Measurements from ENCODE around the gene SRCIN1. TPM values are rescaled to one million over a fixed set of nuclear protein-coding genes. Genes with fewer than 3 reads are reported as not detected.

Gene SRCIN1
- total RNA-seq, 1 experiment from 2014 or later = 6.9 TPM

- no peaks in the 10 kb centered on the region for H3K9me3 Mint-ChIP-seq
- peaks cover 12% of the 10 kb centered on the region for H3K23me2 ChIP-seq (ENCODE audit: insufficient read length, low read depth, low read length, poor library complexity, severe bottlenecking)
- peak overlapping the region; percentile 73 for H3K4me2 ChIP-seq (ENCODE audit: insufficient read depth, insufficient read length, low read length)
- no peak overlapping the region for H3T11ph ChIP-seq (ENCODE audit: low read length)
- H3K4me1 Mint-ChIP-seq = peaks cover 24 to 39% of the 10 kb centered on the region in 2 experiments
- H3K23ac ChIP-seq (ENCODE audit: insufficient read length, low read depth, low read length) = no peak overlapping the region
- H3K27me3 ChIP-seq (ENCODE audit: insufficient read depth, low read length) = peaks cover 38% of the 10 kb centered on the region
- H4K91ac ChIP-seq (ENCODE audit: insufficient read length, low read depth, low read length) = no peak overlapping the region
- no peaks in the 10 kb centered on the region for H3K9me3 ChIP-seq (ENCODE audit: control insufficient read depth, low read depth, low read length)
- H3K4me1 ChIP-seq (ENCODE audit: insufficient read depth, low read length) = no peaks in the 10 kb centered on the region
- whole genome bisulfite sequencing (ENCODE audit: extremely low coverage, insufficient read length, low lambda C conversion rate) = no CpG with 5 or more reads among the region's 52 CpGs
- H3K9ac ChIP-seq (ENCODE audit: extremely low read depth, insufficient read length, low read length) = no peak overlapping the region
- peaks cover 2% of the 10 kb centered on the region for H4K20me1 ChIP-seq (ENCODE audit: control insufficient read depth, insufficient read depth, insufficient read length)
- H2AFZ ChIP-seq (ENCODE audit: low read length) = no peak overlapping the region
- H4K5ac ChIP-seq (ENCODE audit: insufficient read length, low read depth, low read length) = no peak overlapping the region
- no peak overlapping the region for H3K56ac ChIP-seq (ENCODE audit: insufficient read length, low read depth, low read length)
- H2BK20ac ChIP-seq (ENCODE audit: low read depth, low read length, poor library complexity, severe bottlenecking) = no peak overlapping the region
- H2BK5ac ChIP-seq (ENCODE audit: insufficient read length, low read length) = no peak overlapping the region
- no peak overlapping the region for H3K27ac Mint-ChIP-seq
- H2BK15ac ChIP-seq (ENCODE audit: low read depth, low read length) = no peak overlapping the region
- no peaks in the 10 kb centered on the region for H3K79me2 ChIP-seq (ENCODE audit: insufficient read depth, low read length)
- no peak overlapping the region for H2AK5ac ChIP-seq (ENCODE audit: insufficient read length, low read length)
- H3K4ac ChIP-seq (ENCODE audit: low read depth, low read length) = no peak overlapping the region
- H3K4me3 Mint-ChIP-seq = peak overlapping the region; percentile 75 to 91
- peak; percentile 99 for DNase-seq
- no peak overlapping the region for H2BK120ac ChIP-seq (ENCODE audit: low read depth, low read length, poor library complexity, severe bottlenecking)
- no peak overlapping the region for H3K27ac ChIP-seq (ENCODE audit: insufficient read length, low read depth, low read length)
- H4K8ac ChIP-seq (replicated peaks; ENCODE audit: insufficient read length, low read depth, low read length) = no peak overlapping the region
- H3K27me3 Mint-ChIP-seq (ENCODE audit: low read depth) = peaks cover 78% of the 10 kb centered on the region
- TF ChIP-seq CTCF (conservative IDR thresholded peaks at IDR 0.05) = peak; percentile 92
- no peak overlapping the region for H3K18ac ChIP-seq (ENCODE audit: insufficient read length, low read depth, low read length)
- H3K36me3 Mint-ChIP-seq (ENCODE audit: insufficient read depth in 1 of 3, low read depth in 3 of 3) = peaks cover 0 to 3% (median 0%) of the 10 kb centered on the region in 3 experiments; a peak in 1 of 7 replicates
- no peaks in the 10 kb centered on the region for H3K79me1 ChIP-seq (ENCODE audit: insufficient read depth, low read depth, low read length, poor library complexity, severe bottlenecking)
- H3K14ac ChIP-seq (ENCODE audit: insufficient read depth, low read length) = no peak overlapping the region
- H2BK12ac ChIP-seq (ENCODE audit: insufficient read length, low read depth, low read length) = no peak overlapping the region
These were observed 47.7 kb downstream of the SRCIN1 start for GRCh38 chr17:38557836-38558727.

Measured in H9 (cell line).